ENCODE data around the gene PROC.
"Not testable (repeated sequence)": the region's sequence is repeated elsewhere in the genome, so short reads cannot be mapped to it uniquely, and the experiment has no call there.

PROC gene

DNA sequence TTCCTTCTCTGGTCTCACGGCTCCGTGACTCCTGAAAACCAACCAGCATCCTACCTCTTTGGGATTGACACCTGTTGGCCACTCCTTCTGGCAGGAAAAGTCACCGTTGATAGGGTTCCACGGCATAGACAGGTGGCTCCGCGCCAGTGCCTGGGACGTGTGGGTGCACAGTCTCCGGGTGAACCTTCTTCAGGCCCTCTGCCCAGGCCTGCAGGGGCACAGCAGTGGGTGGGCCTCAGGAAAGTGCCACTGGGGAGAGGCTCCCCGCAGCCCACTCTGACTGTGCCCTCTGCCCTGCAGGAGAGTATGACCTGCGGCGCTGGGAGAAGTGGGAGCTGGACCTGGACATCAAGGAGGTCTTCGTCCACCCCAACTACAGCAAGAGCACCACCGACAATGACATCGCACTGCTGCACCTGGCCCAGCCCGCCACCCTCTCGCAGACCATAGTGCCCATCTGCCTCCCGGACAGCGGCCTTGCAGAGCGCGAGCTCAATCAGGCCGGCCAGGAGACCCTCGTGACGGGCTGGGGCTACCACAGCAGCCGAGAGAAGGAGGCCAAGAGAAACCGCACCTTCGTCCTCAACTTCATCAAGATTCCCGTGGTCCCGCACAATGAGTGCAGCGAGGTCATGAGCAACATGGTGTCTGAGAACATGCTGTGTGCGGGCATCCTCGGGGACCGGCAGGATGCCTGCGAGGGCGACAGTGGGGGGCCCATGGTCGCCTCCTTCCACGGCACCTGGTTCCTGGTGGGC lies 10.0 kb downstream of the PROC start:
- no peak for DNase-seq

DNA sequence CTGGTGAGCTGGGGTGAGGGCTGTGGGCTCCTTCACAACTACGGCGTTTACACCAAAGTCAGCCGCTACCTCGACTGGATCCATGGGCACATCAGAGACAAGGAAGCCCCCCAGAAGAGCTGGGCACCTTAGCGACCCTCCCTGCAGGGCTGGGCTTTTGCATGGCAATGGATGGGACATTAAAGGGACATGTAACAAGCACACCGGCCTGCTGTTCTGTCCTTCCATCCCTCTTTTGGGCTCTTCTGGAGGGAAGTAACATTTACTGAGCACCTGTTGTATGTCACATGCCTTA lies 10.5 kb downstream of the PROC start:
- DNase-seq = no peak

DNA sequence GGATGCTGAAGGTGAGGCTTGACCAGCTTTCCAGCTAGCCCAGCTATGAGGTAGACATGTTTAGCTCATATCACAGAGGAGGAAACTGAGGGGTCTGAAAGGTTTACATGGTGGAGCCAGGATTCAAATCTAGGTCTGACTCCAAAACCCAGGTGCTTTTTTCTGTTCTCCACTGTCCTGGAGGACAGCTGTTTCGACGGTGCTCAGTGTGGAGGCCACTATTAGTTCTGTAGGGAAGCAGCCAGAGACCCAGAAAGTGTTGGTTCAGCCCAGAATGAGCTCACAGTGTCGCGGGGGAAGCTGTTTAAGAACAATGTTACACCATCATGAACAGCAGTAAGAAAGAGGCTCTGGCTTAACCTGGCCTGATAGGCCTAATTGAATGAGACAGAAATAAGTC lies 11.1 kb downstream of the PROC start:
- DNase-seq = no peak

DNA sequence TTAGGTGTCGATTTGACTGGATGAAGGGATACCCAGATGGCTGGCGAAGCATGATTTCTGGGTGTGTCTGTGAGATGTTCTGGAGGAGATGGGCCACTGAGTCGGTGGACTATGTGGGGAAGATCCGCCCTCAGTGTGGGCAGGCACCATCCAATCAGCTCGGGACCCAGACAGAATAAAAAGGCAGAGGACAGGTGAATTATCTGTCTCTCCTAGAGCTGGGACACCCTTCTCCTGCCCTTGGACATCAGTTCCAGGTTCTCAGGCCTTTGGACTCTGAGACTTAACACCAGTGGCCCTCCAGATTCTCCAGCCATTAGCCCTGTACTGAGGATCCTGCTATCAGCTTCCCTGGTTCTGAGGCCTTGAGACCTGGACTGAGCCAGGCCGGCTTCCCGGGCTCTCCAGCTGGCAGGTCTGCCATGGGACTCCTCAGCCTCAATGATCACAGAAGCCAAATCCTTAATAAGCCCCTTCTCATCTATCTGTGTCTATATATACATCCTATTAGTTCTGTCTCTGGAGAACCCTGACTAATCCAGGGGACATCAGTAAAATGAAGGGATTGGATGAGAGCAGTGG lies 11.7 kb downstream of the PROC start:
- no peak for DNase-seq

DNA sequence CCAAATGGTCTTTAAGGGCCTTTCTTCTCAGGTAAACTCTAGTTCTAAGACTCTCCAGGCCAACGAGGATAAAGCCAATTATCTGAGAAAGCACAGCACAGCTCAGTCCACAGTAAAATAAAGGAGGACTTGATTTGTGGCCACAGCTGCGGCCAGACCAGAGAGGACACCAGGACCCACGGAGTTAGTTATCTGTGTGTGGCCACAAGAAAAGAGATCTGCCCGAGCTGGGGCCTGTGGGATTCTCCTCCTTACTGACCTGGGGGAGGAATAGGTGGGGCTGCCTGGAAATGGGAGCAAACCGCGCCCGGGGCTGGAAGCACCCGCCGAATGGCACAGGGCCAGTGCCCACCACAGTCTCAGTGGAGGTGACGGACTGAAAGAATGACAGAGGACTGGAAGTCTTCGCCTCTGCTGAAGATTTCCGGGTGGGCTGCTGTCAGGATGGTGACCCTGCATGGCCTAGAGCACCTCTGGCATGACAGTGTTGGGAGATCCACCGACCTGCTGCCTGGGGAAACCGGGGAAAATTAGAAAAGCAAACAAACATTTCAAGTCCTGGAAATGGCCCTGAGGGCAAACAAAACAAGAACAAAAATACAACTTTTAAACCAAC lies 13.3 kb downstream of the PROC start:
- DNase-seq = no peak

DNA sequence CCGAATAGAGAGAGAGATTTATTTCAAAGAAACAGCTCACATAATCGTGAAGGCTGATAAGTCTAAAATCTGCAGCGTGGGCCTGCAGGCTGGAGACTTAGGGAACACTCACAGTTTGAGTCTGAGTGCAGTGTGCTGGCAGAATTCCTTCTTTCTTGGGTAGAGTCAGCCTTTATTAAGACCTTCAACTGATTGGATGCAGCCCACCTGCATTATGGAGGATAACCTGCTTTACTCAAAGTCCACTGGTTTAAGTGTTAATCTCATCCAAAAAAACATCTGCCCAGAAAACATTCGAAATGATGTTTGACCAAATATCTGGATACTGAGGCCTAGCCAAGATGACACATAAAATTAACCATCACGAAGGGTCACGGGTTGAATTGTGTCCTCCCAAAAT lies 16.3 kb downstream of the PROC start:
- no peak for DNase-seq

DNA sequence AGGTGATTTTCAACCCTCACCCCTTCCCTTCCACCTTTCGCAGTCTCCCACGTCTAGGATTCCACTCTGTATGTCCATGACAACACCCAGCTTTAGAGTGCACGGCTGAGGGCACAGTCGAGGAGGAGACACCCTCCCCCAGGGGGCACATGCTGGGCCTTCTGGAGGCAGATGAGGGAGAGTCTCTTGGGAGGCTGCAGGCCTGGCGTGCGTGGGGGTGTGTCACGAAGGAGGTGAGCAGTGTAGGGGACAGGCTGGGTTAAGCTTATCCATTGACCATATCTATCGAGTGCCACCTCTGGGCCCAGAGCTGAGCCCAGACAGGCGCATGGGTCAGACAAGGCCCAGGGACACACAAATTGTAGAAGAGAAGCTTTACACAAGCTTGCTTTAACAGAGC lies 18.8 kb downstream of the PROC start:
- DNase-seq = no peak

DNA sequence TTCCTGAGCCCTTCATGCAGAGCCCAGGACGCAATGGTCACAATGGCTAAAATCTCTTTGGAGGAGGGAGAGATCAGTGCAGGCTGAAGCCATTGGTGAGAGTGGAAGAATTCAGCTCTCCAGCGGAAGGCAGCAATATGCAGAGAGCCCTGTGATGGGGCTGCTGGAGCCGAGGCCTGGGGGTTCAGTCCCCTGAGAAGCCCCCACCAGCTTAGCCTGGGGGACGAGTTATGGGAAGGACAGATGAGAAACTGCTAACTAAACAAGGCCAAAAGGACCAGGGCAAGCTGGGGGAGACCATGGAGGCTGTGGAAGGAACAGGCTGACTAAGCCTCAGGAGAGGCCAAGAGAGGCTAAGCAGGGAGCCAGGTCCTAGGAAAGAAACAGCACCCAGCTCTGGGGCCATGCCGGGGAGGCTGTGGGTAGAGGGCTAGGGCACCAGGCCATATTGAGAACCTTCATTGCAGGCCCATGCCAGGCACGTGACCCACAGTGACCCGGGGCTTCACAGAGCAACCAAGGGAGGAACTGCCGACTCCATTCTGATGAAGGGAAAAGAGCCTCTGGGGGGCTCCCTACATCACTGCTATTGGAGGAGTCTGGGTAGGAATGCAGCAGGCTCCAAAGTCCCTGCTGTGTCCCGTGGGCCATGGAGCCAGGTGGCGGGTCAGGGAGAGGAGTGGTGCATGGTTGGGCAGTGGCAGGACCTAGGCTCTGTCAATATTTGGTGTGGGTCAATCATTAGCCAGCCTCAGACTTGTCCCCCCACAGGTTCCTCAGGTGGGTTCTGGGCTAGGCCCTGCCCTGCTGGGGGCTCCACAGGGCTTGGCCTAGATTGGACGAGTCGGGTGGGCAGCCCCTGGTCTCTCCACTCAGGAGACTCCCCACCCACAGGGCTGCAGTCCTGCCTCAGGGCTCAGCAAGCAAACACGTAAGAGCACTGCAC lies 19.8 kb downstream of the PROC start:
- DNase-seq = no peak

DNA sequence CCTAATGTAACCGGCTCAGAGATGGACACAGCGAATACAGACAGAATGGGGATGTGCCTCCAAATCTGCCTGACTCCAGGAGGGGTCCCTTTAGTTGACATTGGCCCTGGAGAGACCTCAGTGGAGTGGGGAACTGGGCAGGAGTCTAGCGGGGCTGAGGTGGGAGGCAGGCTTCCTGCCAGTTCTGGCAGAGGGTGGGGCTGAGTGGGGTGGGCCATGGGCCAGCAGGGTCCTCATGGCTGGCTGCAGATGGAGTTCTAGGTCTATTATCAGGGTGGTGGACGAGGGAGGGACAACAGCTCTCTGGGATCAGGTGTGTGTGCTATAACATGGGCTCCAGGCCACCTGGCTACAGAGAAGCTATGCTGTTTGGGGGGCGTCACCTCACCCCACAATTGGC lies 21.1 kb downstream of the PROC start:
- DNase-seq = no peak

DNA sequence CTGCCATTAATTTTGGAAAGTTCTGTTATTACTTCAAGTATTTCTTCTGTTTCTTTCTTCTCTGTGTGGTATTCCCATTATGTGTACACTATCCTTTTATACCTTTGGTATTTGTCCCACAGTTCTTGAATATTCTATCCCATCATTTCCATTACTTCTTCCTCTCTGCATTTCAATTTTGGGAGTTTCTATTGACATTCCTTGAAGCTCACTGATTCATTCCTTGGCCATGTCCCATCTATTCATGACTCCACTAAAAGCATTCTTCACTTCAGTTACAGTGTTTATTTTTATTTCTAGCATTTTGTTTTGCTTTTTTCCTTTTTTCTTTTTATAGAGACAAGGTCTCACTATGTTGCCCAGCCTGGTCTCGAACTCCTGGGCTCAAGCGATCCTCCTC lies 30.3 kb downstream of the PROC start:
- DNase-seq = no peak

DNA sequence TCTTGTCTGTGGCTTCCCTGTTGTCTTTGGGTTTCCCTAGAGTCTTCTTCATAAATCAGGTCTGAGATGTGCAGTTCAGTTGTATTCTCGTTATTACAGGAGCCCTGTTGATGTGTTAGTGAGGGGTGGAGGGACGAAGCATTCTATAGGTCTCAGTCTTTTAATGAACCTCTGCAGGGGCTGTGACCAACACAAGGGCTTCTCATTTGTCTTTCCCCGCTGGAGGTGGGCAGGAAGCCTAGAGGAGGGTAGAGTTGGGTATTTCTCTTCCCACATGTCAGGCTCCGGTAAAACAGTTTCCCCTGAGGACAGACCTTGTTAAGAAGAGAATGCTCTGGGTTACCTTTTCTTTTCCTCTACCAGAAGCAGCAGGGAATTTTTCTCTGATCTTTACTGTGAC lies 31.2 kb downstream of the PROC start:
- DNase-seq = no peak

DNA sequence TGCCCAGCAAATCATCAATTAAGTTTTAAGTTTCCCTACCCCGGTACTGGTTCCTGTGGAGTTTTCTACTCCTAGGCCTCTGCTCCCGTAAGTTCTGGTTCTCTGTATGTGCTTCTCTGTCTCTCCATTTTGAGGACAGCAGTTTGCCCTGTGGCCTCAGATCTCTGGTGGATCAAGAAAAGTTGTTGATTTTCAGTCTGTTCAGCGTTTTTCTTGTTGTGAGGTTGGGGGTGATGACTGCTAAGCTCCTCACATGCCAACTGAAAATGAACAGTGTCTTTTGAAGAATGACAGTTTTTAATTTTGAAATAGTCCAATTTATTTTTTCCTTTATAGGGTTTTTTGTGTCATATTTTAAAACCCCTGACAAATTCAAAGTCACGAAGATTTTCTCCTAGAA lies 31.7 kb downstream of the PROC start:
- DNase-seq = no peak

DNA sequence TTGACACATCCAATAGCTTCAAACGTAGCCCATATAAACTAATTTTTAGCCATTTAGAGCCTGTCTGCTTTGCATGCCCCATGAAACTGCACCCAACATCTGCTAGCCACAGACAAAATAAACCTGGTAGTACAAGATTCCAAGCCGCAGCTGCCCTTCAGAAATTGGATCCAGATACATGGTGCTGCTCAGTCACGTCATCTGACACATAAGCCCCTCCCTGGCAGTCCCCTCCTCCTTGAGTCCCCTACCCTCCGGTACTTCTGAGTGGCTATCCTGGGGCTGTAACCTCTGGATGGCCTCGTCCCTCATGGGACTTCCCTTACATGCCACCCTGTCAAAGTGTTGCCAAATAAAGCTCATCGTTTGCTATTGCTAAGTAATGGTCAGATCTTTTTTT lies 33.8 kb downstream of the PROC start:
- DNase-seq = no peak

DNA sequence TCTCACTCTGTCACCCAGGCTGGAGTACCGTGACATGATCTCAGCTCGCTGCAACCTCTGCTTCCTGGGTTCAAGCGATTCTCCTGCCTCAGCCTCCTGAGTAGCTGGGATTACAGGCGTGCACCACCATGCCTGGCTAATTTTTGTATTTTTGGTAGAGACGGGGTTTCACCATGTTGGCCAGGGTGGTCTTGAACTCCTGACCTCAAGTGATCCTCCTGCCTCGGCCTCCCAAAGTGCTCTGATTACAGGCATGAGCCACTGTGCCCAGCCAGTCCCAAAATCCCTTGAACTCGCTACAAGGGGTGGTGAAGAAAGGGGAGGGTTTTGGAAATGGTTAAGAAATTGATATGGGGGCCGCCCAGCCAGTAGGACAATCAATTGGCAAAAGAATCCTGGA lies 34.2 kb downstream of the PROC start:
- DNase-seq = not testable (repeated sequence)

DNA sequence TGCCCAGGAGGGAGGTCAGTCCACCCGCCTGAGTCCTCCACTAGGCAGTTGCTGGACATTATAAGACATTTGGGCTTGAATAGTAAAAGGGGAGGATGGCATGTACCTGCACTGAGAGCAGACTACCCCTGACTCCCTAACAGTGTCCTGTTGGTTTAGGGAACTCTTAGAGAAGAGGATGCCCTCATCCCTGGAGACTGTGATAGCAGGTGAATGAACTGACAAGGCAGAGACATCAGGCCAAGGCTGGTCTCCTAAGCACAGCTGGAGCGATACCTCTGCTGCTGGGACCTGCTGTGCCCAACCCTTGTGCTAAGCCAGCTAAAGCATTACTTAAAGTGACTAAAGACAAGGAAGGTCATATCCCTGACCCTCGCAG lies 34.8 kb downstream of the PROC start:
- DNase-seq = no peak

DNA sequence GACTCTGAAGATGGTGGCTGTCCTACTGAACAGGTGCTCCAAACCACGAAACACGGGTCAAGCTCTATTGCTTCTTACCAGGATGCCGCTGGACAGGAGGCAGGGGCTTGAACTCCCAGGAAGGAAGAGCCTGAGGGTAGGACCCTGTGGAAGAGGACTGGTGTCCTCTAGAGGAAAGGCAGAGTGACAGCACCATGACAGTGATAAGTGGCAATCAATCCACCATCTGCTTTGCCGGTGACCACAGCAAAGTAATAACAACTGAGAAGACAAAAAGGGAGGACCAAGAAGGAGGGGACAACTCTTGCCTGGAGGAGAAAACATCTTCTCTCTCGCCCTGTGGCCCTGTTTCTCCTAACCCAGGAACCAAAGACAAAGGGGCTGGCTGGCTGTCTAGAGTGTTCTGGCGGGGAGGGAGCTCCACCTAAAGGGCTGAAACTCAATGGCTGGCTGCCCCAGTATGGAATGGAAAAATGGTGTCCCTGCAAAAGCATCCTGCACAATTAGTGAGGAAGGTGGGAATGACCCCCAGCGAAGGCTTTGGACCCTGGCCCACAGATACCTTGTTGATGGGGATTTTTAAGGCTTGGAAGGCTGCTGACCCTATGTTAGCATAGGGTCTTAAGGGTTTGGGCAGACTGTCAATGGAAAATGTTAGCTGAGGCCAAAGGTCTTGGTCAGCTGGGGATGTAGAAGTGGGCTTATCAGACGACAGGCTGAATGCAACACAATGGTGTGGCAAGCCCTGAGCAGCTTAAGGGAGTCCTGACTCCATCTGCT lies 35.4 kb downstream of the PROC start:
- no peak for DNase-seq

DNA sequence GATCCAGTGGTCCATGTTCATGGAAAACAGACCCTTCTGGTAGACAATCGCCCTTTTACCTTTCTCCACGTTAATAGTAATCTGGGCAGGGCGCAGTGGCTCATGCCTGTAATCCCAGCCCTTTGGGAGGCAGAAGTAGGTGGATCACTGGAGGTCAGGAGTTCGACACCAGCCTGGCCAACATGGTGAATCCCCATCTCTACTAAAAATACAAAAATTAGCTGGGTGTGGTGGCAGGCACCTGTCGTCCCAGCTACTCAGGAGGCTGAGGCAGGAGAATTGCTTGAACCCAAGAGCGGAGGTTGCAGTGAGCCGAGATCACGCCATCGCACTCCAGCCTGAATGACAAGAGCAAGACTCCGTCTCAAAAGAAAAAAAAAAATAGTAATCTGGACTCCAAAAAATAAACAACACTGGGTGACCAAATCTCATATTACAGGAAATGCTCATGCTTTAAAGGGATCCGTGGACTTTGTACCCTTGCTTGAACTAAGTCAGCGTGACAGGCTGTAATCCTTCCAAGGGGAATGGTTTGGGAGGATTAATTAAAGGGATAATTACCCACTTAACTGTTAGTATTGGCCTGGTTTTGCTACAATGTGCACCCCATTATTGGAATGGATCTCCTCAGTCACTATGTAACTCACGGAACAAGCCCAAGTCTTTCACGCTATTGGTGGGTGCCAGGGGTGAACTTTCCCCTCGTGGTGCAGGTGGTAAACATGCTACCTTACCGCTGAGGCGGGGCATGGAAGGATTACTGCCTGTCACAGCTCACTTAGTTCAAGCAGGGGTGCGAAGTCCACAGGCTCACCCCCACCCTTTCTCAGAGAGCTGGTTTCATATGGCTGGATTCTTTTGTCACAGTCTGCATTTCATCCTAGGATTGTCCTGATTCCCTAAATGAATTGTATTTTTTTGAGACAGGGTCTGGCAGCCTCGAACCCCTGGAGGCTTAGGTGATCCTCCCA lies 36.7 kb downstream of the PROC start:
- DNase-seq = peak; percentile 38

DNA sequence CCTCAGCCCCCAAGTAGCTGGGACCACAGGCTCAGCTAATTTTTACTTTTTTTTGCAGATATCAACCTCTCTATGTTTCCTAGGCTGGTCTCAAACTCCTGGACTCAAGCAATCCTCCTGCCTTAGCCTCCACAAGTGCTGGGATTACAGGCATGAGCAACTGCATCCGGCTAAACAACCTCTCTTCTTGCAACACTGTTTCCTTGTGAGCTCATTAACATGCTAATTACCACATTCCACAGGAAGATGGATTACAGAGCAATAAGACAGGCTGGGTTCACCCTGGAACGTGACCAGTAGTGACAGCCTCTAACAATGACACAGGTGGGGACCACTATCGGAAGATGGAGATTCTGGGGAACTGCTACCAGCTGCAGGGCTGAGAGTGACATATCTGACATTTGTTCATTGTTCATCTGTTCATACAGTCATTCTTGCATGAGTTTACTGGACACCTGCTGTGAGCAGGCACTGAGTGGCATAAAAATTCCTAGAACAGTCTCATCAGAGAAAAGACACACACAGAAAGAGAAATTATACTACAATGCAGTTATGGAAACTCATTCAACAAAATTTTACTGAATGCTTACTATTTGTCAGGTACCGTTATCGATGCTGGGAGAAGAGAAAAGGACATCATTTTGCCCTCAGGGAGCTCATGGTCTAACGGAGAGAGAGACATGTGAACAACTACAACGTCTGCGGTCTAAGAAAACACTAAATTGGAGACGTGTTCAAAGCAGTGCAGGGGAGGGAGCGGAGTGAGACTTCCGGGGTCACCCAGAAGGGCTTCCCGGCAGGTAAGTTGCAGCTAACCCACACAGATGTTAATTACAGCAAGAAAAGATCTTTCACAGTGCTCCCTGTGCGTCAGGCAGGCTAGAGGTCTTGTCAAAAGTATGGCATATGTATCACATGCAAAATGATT lies 37.6 kb downstream of the PROC start:
- no peak for DNase-seq

DNA sequence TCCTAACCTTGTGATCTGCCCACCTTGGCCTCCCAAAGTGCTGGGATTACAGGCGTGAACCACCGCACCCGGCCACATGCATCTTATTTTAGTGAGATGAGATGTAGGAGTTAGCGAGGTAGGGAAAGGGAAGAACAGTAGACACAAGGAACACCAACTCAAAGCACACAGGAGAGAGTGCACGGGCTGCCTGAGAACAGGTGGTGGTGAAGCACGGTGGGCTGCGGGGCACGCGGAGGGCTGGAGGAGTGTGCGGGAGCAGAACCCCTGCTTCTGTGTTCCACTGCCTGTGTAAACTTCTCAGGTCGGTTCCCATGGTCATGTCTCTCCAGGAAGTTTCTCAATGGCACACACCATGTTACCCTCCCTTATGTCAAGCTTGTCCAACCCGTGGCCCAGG lies 38.7 kb downstream of the PROC start:
- no peak for DNase-seq

DNA sequence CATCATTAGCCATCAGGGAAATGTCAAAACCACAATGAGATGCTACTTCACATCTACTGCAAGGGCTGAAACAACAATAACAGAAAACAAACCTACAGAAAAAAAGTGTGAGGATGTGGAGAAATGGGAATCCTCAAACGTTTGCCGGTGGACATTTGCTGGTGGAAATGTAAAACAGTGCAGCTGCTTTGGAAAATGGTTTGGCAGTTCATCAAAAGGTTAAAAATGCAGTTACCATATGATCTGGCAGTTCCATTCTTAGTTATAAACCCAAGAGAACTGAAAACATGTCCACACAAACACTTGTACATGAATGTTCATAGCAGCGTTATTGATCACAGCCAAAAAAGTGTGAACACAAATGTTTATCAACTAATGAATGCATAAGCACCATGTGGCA lies 44.2 kb downstream of the PROC start:
- no peak for DNase-seq
